AG08396 (cell line): ENCODE results near the gene C7.
"Not testable (repeated sequence)": the region's sequence is repeated elsewhere in the genome, so short reads cannot be mapped to it uniquely, and the experiment has no call there.

Experiments used
- DNase-seq: peaks from one replicate; pipeline ENCODE4 v3.0.0; 2012; ENCODE audit warnings: low spot score, mixed read lengths

Gene C7

DNA sequence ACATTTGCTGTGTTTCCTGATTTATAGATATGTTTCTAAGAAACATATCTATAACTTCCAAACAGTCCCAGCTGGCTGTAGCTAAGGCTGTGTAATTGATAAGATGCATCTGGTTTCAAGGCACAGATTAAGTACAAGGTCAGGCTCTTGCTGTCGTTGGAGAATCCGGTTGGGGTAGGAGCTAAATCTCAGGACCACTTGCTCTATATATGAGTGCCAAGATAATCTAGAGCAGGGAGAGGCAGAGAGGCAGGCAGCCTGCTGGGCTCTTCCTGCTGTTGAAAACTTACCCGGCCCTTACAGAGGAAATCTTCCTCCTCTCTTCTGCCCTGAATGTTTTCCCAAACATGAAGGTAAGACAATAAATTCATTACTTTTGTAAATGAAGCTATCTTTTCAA lies at the start of gene C7:
Gene C7, plus strand, starts transcription at position 234 of the 400 bp plus-strand sequence. Its CDS starts 114 bp downstream, at position 348.
- no peak for DNase-seq

DNA sequence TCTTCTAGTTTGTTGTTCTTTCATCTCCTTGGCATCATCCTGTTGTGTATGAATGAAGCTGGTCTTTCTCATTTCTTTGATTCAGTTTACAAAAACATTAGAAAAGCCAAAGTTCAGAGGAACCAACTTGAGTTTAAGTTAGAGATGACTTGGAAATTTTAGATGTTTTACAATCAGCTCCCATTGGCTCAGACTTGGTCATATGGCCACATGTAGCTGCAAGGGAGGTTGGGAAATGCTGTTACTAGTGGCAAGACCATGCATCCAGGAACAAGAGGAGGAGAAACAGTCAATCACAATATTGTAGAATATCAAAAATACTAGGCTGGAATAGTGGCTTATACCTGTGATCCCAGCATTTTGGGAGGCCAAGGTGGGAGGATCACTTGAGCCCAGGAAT lies 48.6 kb upstream of the C7 start:
- no peak for DNase-seq

DNA sequence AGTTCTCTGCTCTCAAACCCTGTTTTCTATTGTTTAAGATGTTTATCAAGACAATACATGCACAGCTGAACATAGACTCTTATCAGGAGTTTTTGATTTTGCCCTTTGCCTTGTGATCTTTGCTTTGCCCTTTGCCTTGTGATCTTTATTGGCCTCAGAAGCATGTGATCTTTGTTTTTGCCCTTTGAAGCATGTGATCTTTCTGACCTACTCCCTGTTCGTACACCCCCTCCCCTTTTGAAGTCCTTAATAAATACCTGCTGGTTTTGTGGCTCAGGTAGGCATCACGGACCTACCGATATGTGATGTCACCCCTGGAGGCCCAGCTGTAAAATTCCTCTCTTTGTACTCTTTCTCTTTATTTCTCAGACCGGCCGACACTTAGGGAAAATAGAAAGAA lies 44.3 kb upstream of the C7 start:
- DNase-seq: not testable (repeated sequence)

DNA sequence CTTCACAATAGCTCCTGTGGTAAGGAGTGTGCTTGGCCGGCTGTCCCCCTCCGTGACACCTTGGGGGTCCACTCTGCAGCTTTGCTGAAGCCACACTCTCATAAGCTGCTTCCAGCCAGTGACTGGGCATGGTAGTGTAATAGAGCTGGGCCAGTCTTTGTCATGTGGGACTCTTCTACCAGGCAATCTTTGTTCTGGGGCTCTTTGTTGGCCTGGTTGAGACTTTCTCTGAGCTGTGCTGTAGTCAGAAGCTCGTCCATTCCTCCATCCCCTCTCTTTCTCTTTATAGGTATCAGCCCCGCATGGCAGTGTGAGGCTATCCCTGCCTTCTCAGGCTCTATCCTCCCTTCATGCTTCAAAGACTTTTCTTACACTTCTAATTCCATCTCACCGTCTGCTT lies 42.5 kb upstream of the C7 start:
- DNase-seq: no peak

DNA sequence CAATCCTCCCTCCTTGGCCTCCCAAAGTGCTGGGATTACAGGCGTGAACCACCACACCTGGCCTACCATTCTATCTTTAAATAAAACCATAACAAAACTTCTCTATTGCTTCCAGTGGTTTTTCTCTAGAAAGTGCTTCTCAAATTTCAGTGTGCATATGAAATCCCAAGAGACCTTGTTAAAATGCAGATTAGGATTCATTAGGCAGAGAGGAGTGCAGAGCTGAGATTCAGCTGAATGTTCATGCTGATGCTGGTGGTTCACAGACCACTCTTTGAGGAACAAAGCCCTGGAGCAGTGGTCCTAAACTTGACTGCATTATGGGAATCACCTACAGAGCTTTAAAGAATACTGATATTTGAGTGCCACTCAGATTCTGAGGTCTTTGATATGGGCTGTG lies 39.9 kb upstream of the C7 start:
- no peak for DNase-seq

DNA sequence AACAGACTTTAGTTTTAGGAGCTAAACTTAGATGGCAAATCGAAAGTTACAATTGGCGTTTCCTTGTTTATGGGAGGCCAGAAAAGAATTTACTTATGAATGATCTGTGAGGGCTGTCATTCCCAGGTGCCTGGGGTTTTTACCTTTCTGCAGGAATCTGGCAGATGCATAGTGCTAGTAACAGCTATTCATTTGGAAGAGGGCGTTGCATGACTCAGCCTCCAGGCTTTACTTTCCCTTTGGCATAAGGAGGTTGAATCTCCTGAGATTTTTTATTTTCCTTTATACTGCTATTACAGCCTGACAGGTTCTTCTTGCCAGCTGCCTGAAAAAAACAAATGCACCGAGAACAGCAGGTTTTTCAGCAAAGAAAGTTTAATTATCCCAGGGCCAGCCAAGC lies 38.1 kb upstream of the C7 start:
- no peak for DNase-seq

DNA sequence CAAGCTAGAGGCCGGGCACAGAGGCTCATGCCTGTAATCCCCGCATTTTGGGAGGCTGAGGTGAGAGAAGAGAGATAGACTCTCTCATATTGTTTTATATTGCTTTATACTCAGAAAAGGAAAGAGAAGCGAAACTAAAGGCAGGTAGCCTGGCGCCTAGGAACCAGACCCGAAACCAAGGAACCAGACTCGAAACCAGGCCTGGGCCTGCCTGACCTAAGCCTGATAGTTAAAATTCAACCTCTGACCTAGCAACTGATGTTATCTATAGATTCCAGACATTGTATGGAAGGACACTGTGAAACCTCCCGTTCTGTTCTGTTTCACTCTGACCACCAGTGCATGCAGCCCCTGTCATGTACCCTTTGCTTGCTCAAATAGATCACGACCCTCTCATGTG lies 37.0 kb upstream of the C7 start:
- not testable (repeated sequence) for DNase-seq

DNA sequence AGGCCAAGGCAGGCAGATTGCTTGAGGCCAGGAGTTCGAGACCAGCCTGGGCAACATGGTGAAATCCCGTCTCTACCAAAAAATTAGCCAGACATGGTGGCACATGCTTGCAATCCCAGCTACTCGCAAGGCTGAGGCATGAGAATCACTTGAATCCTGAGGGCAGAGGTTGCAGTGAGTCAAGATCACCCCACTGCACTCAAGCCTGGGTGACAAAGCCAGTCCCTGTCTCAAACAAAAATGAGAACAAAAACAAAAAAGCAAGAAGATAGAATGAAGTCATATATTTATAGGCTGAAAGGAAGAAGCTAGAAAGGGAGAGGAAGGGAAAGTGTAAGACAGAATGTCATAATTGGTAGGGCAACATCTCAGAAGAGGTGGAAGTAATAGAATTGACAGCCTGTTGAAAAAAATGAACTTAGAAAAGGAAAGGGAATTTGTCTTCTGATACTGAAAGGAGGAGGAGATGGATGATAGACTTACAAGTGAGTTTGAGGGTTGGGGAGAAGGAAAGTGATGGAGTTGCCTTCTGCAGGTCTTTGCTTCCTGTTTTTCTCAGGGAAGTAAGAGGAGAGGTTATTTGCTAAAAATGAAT lies 35.9 kb upstream of the C7 start:
- no peak for DNase-seq

DNA sequence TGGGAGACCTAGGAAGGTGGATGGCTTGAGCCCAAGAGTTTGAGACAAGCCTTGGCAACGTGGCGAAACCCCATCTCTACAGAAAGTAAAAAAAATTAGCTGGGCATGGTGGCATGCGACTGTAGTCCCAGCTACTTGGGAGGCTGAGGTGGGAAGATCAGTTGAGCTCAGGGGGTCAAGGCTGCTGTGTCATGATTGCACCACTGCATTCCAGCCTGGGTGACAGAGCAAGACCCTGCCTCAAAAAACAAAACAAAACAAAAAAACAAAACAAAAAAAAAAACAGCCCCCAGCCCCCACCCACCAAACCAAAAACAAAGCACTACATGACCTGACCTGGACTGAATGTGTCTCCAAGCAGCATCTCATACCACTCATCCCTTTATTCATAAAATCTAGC lies 33.3 kb upstream of the C7 start:
- no peak for DNase-seq

DNA sequence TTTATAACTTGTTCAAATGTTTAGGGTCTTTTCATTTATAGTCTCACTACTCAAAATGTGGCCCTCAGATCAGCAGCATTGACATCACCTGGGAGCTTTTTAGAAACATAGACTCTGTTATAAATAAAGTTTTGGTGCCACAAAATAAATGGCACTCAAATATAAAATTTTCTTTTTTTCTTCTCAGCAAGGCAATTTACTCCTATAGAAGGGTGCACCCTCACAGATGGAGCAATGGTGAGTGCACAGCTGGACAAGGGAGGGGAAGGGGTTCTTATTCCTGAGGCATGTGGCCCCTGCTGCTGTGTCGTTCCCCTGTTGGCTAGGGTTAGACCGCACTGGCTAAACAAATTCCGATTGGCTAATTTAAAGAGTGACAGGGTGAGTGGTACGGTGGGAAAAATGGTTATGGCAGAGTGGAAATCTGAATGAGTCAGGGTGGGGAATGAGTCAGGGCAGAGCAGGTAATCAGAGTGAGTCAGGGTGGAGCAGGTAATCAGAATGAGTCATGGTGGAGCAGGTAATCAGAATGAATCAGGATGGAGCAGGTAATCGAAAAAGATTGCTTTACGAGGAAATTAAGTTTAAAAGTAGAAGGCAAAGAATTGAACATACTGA lies 31.8 kb upstream of the C7 start:
- DNase-seq: no peak

DNA sequence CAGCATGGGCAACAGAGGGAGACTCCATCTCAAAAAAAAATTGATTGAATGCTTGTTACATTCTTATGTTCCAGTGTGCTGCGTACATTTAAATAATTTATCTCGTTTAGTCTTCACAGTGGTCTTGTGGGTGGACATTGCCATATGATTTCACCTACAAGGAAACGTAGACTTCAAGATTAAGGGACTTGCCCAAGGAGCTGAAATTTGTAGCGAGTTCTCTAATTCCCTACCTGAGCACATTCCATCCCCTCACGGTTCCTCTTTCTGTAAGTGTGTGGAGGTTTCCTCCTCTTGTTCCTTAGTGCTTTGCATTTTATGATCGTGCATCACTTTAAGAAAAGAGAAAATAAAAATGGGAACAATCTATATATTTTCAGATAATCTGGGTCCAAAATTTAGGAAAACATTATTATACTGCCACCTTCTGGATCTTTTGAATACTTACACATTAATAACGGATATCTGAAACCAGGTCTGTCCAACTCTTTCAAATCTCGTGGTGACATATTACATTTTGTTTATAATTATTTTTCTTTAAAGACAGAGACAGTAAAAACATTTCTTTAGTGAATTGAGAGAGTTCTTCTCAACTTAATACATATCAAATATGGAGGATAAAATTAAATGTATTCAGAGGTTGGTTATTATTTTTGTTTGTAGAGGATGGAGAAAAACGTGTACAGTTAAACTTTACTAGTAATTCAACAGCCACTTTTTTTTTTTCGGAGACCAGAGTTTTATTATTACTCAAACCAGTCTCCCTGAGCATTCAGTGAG lies 29.9 kb upstream of the C7 start:
- peak; percentile 26 for DNase-seq

DNA sequence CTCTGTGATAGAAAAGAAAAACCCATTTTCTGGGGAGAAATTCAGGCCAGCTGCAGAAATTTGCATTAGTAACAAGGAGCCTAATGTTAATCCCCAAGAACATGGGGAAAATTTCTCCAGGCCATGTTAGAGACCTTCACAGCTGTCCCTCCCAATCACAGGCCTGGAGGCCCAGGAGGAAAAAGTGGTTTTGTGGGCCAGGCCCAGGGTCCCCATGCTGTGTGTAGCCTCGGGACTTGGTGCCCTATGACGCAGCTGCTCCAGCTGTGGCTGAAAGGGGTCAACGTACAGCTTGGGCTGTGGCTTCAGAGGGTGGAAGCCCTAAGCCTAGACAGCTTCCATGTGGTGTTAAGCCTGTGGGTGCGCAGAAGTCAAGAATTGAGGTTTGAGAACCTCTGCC lies 27.0 kb upstream of the C7 start:
- DNase-seq: no peak

DNA sequence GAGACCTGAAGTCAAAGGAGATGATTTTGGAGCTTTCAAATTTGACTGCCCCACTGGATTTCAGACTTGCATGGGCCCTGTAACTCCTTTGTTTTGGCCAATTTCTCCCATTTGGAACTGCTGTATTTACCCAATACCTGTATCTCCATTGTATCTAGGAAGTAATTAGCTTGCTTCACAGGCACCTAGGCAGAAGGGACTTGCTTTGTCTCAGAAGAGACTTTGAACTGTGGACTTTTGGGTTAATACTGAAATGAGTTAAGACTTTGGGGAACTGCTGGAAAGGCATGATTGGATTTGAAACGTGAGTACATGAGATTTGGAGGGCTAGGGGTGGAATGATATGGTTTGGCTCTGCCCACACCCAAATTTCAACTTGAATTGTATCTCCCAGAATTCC lies 26.2 kb upstream of the C7 start:
- not testable (repeated sequence) for DNase-seq

DNA sequence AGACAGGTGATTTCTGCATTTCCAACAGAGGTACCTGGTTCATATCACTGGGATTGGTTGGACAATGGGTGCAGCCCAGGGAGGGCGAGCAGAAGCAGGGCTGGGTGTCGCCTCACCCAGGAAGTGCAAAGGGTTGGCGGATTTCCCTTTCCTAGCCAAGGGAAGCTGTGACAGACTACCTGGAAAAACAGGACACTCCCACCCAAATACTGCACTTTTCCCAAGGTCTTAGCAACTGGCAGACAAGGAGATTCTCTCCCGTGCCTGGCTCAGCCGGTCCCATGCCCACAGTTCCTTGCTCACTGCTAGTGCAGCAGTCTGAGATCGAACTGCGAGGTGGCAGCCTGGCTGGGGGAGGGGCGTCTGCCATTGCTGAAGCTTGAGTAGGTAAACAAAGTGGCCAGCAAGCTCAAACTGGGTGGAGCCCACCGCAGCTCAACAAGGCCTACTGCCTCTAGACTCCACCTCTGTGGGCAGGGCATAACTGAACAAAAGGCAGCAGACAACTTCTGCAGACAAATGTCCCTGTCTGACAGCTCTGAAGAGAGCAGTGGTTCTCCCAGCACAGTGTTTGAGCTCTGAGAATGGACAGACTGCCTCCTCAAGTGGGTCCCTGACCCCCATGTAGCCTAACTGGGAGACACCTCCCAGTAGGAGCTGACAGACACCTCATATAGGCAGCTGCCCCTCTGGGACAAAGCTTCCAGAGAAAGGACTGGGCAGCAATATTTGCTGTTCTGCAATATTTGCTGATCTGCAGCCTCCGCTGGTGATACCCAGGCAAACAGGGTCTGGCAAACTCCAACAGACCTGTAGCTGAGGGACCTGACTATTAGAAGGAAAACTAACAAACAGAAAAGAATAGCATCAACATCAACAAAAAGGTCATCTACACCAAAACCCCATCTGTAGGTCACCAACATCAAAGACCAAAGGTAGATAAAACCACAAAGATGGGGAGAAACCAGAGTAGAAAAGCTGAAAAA lies 13.6 kb upstream of the C7 start:
- DNase-seq: not testable (repeated sequence)

DNA sequence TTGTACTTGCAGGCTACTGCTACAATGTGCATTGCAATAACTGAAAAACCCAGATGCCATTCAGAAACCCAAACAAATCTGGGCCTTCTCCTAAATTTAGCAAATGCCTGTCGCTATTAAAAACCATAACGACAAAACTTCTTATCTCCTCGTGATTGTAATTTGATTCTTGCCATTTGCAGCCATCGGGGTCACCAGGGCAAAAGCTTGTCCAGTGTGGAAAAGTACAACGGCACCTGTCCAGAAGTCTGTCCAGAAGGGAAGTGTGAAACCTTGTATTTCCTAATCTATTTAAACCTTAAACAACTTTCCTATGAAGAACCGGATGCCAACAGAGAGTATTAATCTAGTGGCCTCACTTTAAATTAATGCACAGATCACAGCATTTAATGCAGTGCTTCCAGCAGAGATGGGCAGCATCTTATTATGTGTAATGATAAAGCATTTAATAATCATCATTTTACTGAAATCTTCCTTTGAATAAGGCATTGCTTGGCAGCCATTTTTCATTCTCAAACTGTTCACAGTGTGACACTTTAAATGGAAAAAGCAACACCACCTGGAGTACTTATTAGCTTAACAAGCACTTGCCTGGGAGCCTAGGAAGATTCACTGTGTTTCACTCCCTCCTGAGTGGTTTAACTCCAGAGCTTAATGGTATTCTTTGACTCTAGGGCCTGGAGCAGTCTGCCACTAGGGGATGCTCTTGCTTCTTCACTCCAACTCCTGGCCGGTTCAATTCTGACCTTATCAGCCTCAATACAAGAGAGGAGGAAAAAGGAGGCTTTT lies 4.9 kb upstream of the C7 start:
- peak; percentile 63 for DNase-seq

DNA sequence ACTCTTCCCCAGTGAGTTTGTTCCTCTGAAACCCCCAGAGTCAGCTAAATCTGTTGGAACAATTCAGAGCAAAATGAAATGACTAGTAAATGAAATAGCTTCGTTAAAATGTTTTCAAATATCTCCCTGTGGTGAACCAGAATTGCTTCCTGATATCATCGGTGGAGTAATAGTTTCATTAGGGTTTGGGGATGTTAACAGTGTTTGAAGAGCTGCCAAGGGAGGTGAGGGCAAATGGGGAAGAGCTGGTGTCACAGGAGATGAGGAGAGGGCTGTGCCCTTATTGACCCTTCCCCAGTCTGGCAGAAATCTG lies 4.3 kb upstream of the C7 start:
- no peak for DNase-seq

DNA sequence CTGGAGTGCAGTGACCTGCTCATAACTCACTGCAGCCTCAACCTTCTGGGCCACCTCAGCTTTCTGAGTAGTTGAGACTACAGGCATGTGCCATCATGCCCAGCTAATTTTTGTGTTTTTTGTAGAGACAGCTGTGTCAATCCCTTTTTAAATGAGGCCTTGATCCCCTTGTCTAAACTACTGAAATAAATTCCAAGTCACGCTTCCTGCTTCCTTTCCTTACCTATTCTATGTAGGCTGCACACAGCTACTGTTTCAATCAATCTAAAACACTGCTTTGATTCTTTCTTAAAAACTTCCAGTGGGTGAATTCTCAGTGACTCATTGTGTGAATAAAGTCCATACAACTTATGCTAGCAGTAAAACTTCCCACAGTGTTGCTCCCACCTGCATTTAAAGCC lies 2.9 kb upstream of the C7 start:
- DNase-seq: no peak

DNA sequence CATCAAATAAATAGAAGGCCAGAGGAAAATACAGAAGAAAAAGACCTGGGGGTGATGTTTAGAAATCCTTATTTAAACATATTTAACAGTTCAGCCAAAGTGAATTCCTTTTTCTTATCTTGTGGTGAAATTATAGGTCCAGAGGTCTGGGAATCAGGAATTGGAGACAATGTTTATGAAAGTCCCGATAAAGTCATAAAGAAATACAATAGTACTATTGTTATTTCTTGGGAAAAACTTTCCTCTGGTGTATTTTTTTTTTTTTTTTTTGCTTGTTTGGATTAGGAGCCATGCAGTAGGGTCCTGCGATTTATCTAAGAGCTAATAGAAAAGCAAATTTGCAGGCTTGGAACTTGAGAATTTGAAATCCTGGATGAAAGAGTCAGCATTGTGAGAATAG lies 426 bp downstream of the C7 start:
- no peak for DNase-seq

DNA sequence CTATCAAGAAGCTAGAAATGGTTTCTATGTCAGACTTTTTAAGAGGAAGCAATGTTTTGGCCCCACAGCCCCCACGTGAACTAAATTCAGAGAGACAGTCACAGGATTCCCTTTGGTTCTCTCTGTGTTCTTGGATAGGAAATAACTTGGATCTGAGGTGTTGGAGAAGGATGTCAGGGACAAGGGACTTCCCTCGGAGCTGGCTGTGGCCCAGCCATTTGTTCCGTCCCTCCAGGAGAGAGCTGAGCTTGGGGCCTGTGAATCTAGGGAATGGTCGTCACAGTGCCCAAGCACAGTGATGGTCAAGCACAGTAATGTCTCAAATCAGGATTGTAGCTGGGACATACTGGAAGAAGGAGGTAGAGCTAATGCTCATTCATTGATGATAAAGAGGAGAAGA lies 2.0 kb downstream of the C7 start:
- no peak for DNase-seq

DNA sequence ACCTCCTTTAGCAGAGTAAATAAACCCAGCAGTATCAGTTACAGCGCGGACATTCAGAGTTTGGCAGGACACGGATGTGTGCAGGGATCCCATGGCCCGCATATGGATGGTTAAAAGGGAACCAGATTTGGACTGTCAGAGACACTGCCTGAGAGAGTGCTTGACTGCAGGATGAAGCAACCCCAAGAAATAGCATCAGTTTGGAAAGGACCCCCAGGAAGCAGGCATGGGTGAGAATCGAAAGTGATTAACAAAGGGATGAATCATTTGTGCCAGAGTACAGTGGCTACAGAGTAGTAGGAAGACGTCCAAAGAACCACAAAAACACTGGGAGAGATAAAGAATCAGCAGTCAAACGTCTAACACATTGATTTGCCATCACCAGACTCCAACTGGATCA lies 5.5 kb downstream of the C7 start:
- DNase-seq: peak; percentile 12

DNA sequence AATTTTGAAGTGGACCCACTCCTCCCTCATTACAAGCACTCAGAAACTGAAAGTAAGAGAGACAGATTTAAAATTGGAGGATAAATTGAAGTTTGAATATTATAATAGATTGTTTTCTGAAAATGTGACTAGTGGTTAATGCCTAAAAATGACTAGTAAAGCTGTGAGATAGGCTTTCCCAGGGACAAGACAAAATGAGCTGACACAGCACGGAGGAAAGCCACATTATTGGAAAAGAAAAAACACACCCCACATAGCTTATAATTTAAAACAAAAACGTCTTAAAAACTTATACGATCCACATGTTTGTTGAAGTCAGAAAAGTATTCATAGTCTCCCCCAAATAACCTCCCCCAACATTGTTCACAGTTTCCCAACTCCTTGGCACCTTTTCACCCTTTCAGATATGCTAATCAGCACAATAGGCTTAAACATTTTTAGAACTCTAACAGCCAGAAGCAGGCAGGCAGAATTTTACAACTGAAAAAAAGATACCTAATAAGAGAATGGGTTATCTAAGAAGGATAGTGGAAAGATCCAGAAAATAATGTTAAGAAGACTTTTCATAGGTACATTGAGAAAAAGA lies 6.1 kb downstream of the C7 start:
- DNase-seq: no peak
